Measurements from ENCODE around the gene CHIT1.

DNA sequence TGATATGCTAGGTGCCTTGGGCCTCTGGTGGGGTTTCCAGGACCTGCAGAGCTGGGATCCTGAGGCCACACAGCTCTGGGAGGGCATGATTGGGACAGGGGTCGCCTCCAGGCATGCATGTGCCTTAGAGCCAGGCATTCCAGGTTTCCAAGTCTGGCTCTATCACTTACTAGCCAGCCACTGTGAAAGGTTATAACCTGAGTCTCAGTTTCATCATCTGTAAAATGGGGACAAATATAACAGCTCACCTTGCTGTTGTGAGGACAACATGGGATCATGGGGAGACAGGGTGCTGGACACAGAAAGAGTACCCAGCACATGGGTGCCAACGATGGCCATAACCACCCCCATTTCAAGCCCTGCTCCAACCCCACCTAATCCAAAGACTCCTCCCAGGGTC lies 45.6 kb downstream of the CHIT1 start:
- TF ChIP-seq, protein P1, sequence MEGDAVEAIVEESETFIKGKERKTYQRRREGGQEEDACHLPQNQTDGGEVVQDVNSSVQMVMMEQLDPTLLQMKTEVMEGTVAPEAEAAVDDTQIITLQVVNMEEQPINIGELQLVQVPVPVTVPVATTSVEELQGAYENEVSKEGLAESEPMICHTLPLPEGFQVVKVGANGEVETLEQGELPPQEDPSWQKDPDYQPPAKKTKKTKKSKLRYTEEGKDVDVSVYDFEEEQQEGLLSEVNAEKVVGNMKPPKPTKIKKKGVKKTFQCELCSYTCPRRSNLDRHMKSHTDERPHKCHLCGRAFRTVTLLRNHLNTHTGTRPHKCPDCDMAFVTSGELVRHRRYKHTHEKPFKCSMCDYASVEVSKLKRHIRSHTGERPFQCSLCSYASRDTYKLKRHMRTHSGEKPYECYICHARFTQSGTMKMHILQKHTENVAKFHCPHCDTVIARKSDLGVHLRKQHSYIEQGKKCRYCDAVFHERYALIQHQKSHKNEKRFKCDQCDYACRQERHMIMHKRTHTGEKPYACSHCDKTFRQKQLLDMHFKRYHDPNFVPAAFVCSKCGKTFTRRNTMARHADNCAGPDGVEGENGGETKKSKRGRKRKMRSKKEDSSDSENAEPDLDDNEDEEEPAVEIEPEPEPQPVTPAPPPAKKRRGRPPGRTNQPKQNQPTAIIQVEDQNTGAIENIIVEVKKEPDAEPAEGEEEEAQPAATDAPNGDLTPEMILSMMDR (conservative IDR thresholded peaks at IDR 0.05; ENCODE audit: low read length): no peak
- no peak for TF ChIP-seq EZH2phosphoT487 (IDR thresholded peaks at IDR 0.05; ENCODE audit: borderline replicate concordance, low read depth, low read length)

All from OCI-LY7 (cell line).